GM06990 (cell line): ENCODE data around the gene SLC29A1.

ENCODE experiments used
- DNase-seq: peaks from one replicate; pipeline ENCODE4 v3.0.0-alpha.2; 2011; ENCODE audit not compliant: insufficient read length; ENCODE audit errors: extremely low read depth
- H3K27me3 ChIP-seq: replicated peaks from 2 replicates; pipeline ENCODE4 v1.6.0; 2011; ENCODE audit warnings: low read length; ENCODE audit not compliant: control insufficient read depth, insufficient read depth
- H3K36me3 ChIP-seq: 2 replicates; pipeline ENCODE4 v1.5.1; 2011; ENCODE audit warnings: low read length; ENCODE audit not compliant: control insufficient read depth, insufficient read depth
- H3K4me3 ChIP-seq: replicated peaks from 2 replicates; pipeline ENCODE4 v1.5.1; 2011; ENCODE audit warnings: low read depth, mild to moderate bottlenecking, control low read depth, low read length
- TF ChIP-seq, protein P1 (sequence below): IDR thresholded peaks from 2 replicates; pipeline ENCODE4 v1.5.1; 2011; ENCODE audit warnings: low read length, control low read depth, mild to moderate bottlenecking, inconsistent platforms; ENCODE audit not compliant: insufficient read depth, poor library complexity, severe bottlenecking

SLC29A1 gene

DNA sequence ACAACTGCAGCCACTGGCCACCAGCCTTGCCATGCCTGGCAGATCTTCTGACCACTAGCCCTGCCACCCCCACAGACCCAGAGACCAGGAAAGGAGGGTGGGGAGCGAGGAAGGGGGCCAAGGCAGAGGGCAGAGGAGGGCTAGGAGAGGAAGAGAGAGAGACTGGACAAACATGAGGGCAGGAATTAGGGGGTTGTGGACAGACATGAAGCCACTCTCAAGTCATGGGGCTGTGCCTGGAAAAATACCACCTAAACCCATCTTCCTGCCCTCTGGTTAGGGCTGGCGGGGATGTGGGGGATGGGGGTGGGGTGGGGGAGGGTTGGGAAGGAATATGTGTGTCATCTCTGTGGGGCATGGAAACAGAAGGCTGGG is 1.4 kb upstream of the SLC29A1 start:
- TF ChIP-seq, protein P1, sequence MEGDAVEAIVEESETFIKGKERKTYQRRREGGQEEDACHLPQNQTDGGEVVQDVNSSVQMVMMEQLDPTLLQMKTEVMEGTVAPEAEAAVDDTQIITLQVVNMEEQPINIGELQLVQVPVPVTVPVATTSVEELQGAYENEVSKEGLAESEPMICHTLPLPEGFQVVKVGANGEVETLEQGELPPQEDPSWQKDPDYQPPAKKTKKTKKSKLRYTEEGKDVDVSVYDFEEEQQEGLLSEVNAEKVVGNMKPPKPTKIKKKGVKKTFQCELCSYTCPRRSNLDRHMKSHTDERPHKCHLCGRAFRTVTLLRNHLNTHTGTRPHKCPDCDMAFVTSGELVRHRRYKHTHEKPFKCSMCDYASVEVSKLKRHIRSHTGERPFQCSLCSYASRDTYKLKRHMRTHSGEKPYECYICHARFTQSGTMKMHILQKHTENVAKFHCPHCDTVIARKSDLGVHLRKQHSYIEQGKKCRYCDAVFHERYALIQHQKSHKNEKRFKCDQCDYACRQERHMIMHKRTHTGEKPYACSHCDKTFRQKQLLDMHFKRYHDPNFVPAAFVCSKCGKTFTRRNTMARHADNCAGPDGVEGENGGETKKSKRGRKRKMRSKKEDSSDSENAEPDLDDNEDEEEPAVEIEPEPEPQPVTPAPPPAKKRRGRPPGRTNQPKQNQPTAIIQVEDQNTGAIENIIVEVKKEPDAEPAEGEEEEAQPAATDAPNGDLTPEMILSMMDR: no peak
- Histone ChIP-seq H3K4me3 (no peak overlapping the region), H3K36me3 (no peaks in the 10 kb centered on the region), H3K27me3 (no peaks in the 10 kb centered on the region)
- no peak for DNase-seq

DNA sequence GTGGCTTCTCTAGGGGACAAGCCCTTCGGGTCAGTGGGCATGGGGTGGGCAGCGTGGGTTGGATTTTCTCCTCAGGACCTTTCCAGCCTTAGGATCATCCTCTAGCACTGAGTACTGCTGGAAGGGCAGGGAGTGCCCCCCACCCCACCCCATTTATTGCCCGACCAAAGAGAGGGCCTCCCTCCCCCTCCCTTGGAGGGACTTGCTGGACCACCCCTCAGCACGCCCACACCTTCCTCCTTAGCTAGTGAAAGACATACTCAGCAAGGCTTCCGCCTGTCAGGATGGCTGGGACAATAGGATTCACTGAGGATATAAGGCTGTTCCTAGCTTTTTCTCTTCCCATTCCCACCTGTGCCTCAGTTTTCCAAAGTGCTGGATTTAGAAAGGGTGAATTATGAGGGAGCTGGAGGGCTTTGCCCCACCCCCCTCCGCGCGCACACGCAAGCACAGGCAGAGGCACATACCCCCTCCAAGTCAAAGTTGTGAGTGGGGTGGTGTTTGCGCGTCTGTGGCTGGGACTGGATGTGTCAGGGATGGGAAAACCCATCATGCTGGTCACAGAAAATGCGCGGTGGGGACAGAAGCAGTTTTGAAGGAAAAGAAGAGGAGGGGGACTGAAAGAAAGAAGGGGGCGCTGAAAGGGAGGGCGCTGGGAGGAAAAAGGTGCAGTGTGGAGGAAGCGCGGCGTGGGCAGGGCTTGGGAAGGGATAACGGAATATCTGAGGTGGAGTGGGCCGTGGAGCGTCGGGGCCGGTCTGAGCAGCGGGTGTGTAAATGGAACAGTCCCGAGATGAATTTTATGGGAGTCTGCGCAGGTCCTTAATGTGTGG is 693 bp upstream of the SLC29A1 start:
- H3K4me3 ChIP-seq: peak overlapping the region; percentile 73
- TF ChIP-seq, protein P1: no peak
- 0 out of 2 replicates have a peak, but pooled peaks cover 2% of the 10 kb centered on the region for H3K36me3 ChIP-seq
- DNase-seq: no peak
- no peaks in the 10 kb centered on the region for H3K27me3 ChIP-seq

DNA sequence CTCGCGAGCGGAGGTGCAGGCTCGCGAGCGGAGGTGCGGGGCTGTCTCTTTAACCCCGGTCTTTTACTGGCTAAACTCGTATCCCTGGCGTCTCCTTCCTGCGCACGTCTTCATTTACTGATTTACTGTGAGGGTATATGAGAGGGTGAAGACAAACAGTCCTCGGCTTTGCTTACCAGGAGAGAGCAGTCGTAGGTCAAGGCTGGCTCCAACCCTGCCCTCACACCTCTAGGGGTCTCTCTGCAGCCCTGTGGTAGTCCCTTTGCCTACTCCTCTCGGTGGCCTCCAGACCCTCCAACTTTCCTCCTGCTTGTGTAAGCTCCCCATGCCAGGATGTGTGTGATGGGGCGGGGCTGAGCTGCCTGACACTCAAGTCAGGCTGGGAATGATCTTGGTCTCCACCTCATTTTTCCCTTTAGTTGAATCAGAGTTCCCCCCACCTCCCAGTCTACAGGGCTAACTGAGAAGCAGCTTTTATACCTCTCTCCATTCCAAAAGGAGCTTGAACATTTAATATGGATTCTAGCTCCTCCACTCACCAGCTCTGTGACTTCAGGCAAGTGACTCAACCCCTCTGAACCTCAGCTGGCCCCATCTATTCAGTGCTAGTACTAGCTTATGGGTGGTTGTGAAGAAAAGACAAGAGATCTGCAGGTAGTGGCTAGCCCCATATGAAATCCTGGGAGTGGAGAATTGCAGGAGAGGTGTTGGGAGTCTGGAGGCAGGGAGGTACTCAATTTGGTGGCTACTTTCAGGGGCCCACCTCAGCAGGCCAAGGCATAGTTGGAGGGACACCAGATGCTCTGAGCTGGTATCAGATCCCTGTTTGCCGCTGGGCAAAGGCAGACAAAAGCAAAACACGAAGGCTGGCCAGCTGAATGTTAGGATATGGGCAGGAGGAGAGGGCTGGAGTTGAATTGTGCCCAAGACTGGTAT is 902 bp downstream of the SLC29A1 start:
- TF ChIP-seq, protein P1: peak; percentile 19
- Histone ChIP-seq H3K36me3 (0 out of 2 replicates have a peak, but pooled peaks cover 2% of the 10 kb centered on the region), H3K4me3 (peak overlapping the region; percentile 73), H3K27me3 (no peaks in the 10 kb centered on the region)
- DNase-seq: no peak

DNA sequence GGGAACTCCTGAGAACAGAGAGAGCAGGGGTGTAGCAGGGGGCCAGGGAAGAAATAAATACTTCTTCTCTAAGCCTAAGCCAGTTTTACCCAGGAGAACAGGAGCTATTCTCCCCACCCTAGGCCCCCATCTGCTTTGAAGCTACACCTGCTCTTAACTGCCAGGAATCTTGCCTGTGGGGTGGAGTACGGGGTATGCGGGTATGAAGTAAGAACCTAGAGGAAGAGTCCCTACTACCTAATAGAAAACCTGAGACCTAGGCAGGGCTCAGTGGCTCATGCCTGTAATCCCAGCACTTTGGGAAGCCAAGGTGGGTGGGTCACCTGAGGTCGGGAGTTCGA is 1.5 kb downstream of the SLC29A1 start:
- H3K36me3 ChIP-seq: peaks cover 4% of the 10 kb centered on the region
- DNase-seq: no peak
- TF ChIP-seq, protein P1: no peak

DNA sequence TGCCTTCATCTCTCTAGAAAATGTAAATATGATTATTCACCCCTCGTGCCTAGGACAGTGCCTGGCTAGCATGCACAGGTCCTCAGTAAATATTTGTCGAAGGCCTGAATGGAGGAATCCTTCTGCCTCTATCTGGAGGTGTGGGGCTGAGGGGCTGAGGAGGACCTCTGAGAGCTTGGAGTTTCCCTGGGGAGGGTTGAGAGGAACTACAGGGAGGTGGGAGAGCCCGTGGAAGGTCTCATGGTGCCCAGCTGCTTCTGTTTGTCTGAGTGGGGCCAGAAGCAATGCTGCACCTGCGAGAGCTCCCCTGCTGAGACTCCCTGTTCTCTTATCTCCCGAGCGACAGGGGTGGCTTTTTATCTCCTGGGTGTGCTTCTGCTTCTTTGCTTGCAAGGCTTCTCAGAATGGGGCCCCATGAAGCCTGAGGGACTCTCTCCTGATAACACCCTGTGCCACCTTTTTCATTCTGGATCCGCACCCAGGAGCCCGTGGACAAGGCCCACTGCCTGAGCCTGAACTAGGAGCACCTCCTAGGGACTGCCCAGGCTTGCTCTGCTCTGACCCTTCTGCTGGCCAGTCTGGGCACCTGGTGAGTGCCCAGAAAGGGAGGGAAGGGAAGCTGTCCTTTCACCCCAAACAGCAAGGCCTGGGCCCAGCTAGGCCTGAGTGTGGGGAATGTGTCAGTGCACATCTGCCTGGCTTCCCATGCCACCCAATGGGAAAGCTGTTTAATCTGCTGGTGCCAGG is 2.4 kb downstream of the SLC29A1 start:
- H3K4me3 ChIP-seq: no peak overlapping the region
- TF ChIP-seq, protein P1: no peak
- peaks cover 9% of the 10 kb centered on the region for H3K36me3 ChIP-seq
- H3K27me3 ChIP-seq: no peaks in the 10 kb centered on the region
- no peak for DNase-seq

More for the DNA sequence above, 1.5 kb downstream of the SLC29A1 start:
- H3K27me3 ChIP-seq: no peaks in the 10 kb centered on the region
- H3K4me3 ChIP-seq: peak overlapping the region; percentile 73
